Activated CD8-positive, alpha-beta T cell treated with anti-CD3 and anti-CD28 coated beads for 36 hours (primary cell): ENCODE data around the gene DDRGK1. TPM values are rescaled to one million over a fixed set of nuclear protein-coding genes. Genes with fewer than 3 reads are reported as not detected.

ENCODE experiments used
- ATAC-seq: fragments of 200-7000 bp; cut with Tn5 transposase; one replicate; pipeline ENCODE4 v1.10.0; 2021; ENCODE audit warnings: mild to moderate bottlenecking, moderate library complexity
- CTCF ChIA-PET: fragments of 350-600 bp; sonication (Branson Sonifier 250); formaldehyde crosslinking; loops from one replicate; lab custom pipeline; 2021; ENCODE audit warnings: antibody characterized with exemption; lab: Charles Lee
- POLR2A ChIA-PET: fragments of 350-600 bp; sonication (Branson Sonifier 250); formaldehyde crosslinking; loops from one replicate; lab custom pipeline; 2021; ENCODE audit warnings: antibody characterized with exemption; lab: Charles Lee
- DNase-seq: peaks from one replicate; pipeline ENCODE4 v3.0.0-alpha.2; 2020
- H3K27ac Mint-ChIP-seq: one replicate; pipeline ENCODE4 v1.8.0; 2021; ENCODE audit warnings: mild to moderate bottlenecking, mixed read lengths
- H3K27me3 Mint-ChIP-seq: one replicate; pipeline ENCODE4 v1.8.0; 2021; ENCODE audit warnings: mixed read lengths
- H3K36me3 Mint-ChIP-seq: one replicate; pipeline ENCODE4 v1.8.0; 2021; ENCODE audit warnings: low read depth, mixed read lengths
- H3K4me1 Mint-ChIP-seq: one replicate; pipeline ENCODE4 v1.8.0; 2021; ENCODE audit warnings: low read depth, mixed read lengths
- H3K4me3 Mint-ChIP-seq: one replicate; pipeline ENCODE4 v1.8.0; 2021; ENCODE audit warnings: mild to moderate bottlenecking, moderate library complexity, mixed read lengths
- H3K9me3 Mint-ChIP-seq: one replicate; pipeline ENCODE4 v1.8.0; 2021; ENCODE audit warnings: mixed read lengths
- CTCF ChIP-seq: fragments of 200-600 bp; IDR thresholded peaks from one replicate; pipeline ENCODE4 v1.8.0; 2022; ENCODE audit warnings: antibody characterized with exemption, mild to moderate bottlenecking
- intact Hi-C: fragments of 100-400 bp; cut with micrococcal nuclease; formaldehyde crosslinking; loops from one replicate; pipeline ENCODE4 v1.10.0; 2022
- total RNA-seq, 2 experiments: library from RNA; stranded (reverse); gene quantifications; one replicate each; pipeline ENCODE4 v1.2.3, GENCODE V29; 2021

DDRGK1 gene
- total RNA-seq, 2 experiments from 2014 or later = 50.1 to 54.1 TPM

GRCh38 chr20:3237011-3237957, 32.8 kb upstream of the DDRGK1 start:
- no peak for DNase-seq
- H3K4me3 Mint-ChIP-seq = peak overlapping the region; percentile 72
- H3K27ac Mint-ChIP-seq = no peak overlapping the region
- ChIA-PET POLR2A (interaction anchor here (1.0 kb wide), 1 partner anchor 132 kb away, joined by 3 read pairs; no protein-coding TSS in a partner anchor), CTCF (interaction anchor here (1.2 kb wide), 1 partner anchor 18 kb away, joined by 4 read pairs; no protein-coding TSS in a partner anchor)
- no peaks in the 10 kb centered on the region for H3K9me3 Mint-ChIP-seq
- intact Hi-C loops = no loop called here
- TF ChIP-seq CTCF = no peak
- H3K27me3 Mint-ChIP-seq = peaks cover 50% of the 10 kb centered on the region
- no peaks in the 10 kb centered on the region for H3K36me3 Mint-ChIP-seq
- ATAC-seq = no peak
- H3K4me1 Mint-ChIP-seq = peaks cover 6% of the 10 kb centered on the region

DNA sequence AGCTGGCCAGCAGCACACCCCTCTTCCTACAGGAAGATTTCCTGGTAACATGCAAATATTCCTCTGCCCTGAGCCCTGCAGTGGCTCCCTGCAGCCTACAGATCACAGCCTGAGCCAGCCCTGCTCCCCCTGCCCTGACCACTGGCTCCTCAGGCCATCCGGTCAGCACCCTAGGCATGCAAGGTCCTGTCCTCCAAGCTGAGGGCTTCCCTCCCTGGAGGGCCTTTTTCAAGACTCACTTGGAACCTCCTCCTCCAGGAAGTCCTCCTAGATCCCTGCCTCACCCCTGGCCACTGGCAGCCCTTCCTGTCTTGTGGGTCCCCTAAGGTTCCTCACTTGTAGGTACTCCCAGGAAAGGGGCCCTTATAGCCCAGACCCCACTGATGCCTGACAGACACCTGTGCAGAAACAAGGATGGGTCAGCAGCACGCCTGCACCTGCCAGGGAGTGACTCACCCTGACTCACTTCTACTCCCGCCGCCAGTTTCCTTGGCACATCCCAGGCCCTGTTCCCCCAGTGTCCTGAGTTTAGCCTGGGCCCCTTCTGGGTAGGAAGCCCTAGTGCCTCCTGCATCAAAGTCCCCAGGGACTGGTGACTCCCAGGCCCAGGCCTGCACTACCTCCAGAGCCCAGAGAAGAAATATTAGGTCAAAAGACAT, 31.3 kb upstream of the DDRGK1 start:
- intact Hi-C loops = no loop called here
- no peaks in the 10 kb centered on the region for H3K36me3 Mint-ChIP-seq
- H3K4me1 Mint-ChIP-seq = peaks cover 6% of the 10 kb centered on the region
- peaks cover 38% of the 10 kb centered on the region for H3K27me3 Mint-ChIP-seq
- no peaks in the 10 kb centered on the region for H3K9me3 Mint-ChIP-seq
- no peak for TF ChIP-seq CTCF
- ATAC-seq (no peak), DNase-seq (no peak)
- H3K27ac Mint-ChIP-seq = no peak overlapping the region
- POLR2A ChIA-PET = interaction anchor here (0.5 kb wide), 1 partner anchor 11 kb away, joined by 3 read pairs; no protein-coding TSS in a partner anchor
- CTCF ChIA-PET = interaction anchor here (1.2 kb wide), 1 partner anchor 17 kb away, joined by 4 read pairs; no protein-coding TSS in a partner anchor
- no peak overlapping the region for H3K4me3 Mint-ChIP-seq

- no peak for TF ChIP-seq CTCF
- Mint-ChIP-seq H3K27me3 (peaks cover 25% of the 10 kb centered on the region), H3K4me1 (no peaks in the 10 kb centered on the region), H3K4me3 (no peak overlapping the region), H3K9me3 (no peaks in the 10 kb centered on the region), H3K36me3 (no peaks in the 10 kb centered on the region), H3K27ac (no peak overlapping the region)
- no peak for ATAC-seq
- ChIA-PET CTCF (no interaction called here), POLR2A (no interaction called here)
- intact Hi-C loops = no loop called here
- DNase-seq = no peak
These were observed 29.6 kb upstream of the DDRGK1 start for GRCh38 chr20:3233991-3234498.

DNA sequence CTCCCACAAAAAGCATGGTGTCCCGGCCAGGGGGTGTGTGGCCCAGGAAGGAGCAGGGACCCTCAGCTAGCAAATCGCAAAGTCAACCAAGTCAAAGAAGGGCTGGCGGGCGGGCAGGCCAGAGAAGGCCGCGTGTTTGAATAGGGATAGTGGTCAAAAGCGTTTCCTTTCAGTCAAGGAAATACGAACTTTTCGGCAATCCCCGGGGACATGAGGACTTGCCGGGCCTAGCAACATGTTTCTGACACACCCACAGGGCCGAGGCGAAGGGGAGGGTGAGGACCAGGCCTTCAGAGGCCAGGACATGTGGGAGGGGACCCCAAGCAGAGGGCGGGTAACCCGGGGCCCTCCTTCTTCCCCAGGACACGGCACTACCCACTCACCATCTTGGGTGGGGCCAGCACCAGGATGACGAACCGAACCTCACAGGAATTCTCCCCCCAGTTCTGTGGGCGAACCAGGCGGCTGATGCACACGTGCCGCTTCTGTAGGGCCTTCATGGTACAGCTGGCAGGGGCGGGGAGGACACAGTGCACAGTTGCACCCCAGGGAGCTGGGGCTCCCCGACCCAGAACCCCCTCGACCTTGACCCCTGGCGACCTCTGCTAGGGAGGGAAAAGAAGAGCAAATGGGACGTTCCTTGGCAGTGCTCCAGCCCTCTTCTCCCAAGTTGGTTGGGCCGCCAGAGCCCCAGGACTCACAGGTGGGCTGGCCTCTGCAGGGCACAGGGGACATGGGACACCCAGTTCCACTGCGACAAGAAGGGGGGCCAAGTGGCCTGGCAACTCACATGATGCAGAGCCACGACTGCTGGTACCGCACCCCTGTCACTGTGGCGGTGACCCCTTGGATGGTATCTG, 28.9 kb upstream of the DDRGK1 start:
- no peak for ATAC-seq
- Mint-ChIP-seq H3K36me3 (no peaks in the 10 kb centered on the region), H3K4me3 (no peak overlapping the region), H3K9me3 (no peaks in the 10 kb centered on the region), H3K27ac (no peak overlapping the region), H3K27me3 (peaks cover 25% of the 10 kb centered on the region), H3K4me1 (no peaks in the 10 kb centered on the region)
- no peak for DNase-seq
- intact Hi-C loops = no loop called here
- ChIA-PET CTCF (no interaction called here), POLR2A (no interaction called here)
- TF ChIP-seq CTCF = no peak
